Erythroblast (primary cell): ENCODE results near the gene DNTTIP2.

Source experiments
- GATA1 ChIP-seq: IDR thresholded peaks from 2 replicates; pipeline ENCODE4 v1.6.1; 2011; ENCODE audit warnings: low read depth, mild to moderate bottlenecking, control low read depth, low read length, moderate library complexity
- POLR2A ChIP-seq: IDR thresholded peaks from 2 replicates; pipeline ENCODE4 v1.6.1; 2011; ENCODE audit warnings: mild to moderate bottlenecking, low read length

DNA sequence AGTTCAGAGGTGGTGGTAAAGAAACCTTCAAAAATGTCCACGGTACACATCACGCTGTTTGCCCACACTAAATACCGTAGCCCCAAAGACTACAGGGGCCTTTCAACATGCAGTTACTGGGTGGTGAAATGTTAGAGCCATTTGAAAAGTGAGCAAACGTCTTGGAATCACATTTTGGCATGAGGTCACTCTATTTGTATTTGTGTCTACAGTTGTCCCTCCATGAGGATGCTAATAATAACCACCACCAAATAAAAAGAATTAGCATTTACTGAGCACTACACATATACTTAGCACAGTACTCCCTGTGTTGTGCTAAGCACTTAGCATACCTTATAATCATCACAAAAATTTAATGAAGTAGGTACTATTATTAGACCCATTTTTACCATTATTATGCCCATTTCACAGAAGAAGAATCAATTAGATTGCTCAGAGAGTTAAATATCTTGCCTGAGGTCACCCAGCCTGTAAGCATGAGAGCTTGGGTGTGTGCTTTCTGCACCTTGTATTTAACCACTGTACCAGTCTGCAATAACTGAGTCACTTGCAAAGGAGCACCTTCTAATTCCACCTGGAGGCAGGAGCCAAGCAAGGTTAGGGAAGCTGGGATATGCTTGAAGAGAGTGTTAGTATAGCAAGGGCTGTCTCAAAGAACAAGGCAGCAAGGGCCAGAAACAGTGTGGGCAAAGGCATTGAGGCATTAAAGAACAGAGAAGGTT is 57.4 kb downstream of the DNTTIP2 start:
- TF ChIP-seq POLR2A (no peak), GATA1 (no peak)
